Colonic mucosa (tissue), 4 donors: ENCODE results near the gene FAM227B. TPM values are rescaled to one million over a fixed set of nuclear protein-coding genes. Genes with fewer than 3 reads are reported as not detected.

Source experiments
- DNase-seq: peaks from one replicate; pipeline ENCODE4 v3.0.0-alpha.2; 2020
- H3K27ac ChIP-seq: fragments of 200-600 bp; one replicate; pipeline ENCODE4 v1.8.0; 2021
- H3K27me3 ChIP-seq: fragments of 200-600 bp; one replicate; pipeline ENCODE4 v1.8.0; 2021
- H3K36me3 ChIP-seq: fragments of 200-600 bp; one replicate; pipeline ENCODE4 v1.8.0; 2021
- H3K4me1 ChIP-seq: fragments of 200-600 bp; one replicate; pipeline ENCODE4 v1.8.0; 2021; ENCODE audit warnings: mild to moderate bottlenecking
- H3K4me3 ChIP-seq: fragments of 200-600 bp; one replicate; pipeline ENCODE4 v1.8.0; 2021
- H3K9ac ChIP-seq, 2 donors: one replicate each; pipeline ENCODE4 v1.7.0; 2013; ENCODE audit warnings: control low read depth in 2 of 2, low read depth in 2 of 2, low read length in 2 of 2
- H3K9me3 ChIP-seq: fragments of 200-600 bp; one replicate; pipeline ENCODE4 v1.8.0; 2021
- intact Hi-C: fragments of 100-400 bp; cut with DNase I; formaldehyde crosslinking; loops from one replicate; pipeline ENCODE4 v1.14.1; 2022
- total RNA-seq, 2 donors: library from RNA; stranded (reverse); fragmentation: NEBNext Ultra II Directional in 1 of 2; extraction: Animal tissue kit (Norgen Biotek cat#: 25700) in 1 of 2; gene quantifications; one replicate each; pipeline ENCODE4 v1.2.1, GENCODE V29; 2021
- TF ChIP-seq, protein P1 (sequence below): fragments of 200-600 bp; IDR thresholded peaks from one replicate; pipeline ENCODE4 v1.8.0; 2022; ENCODE audit warnings: antibody characterized with exemption, mild to moderate bottlenecking
- donor health status: healthy.
- donor health status: DM: no; HTN: no; CAD: no.
- donor health status: DM: no; HTN: no; CAD: no.

The FAM227B gene
- total RNA-seq, 2 donors from 2014 or later = 1.0 to 2.3 TPM

DNA sequence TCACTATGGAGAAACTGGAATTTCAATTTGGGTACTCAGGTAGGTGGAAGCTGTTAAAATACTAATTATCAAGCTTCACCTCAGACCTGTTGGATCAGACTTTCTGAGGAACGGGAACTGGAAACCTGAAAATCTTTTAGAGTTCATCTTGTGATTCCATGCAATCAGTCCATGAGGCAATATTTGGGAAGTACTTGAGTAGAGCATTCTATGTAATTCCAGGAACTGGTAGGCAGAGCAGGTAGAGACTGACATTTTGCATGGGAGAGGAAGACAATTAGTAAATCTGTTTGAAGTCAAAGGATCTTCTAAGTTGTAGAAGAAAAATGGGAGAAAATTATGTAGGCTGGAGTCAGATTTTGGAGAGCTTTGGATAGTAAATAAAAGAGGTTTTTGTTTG lies 154.5 kb downstream of the FAM227B start:
- Histone ChIP-seq H3K36me3 (no peaks in the 10 kb centered on the region), H3K4me3 (no peak overlapping the region), H3K27ac (no peak overlapping the region), H3K4me1 (no peaks in the 10 kb centered on the region), H3K9ac (no peak overlapping the region), H3K9me3 (no peaks in the 10 kb centered on the region), H3K27me3 (no peaks in the 10 kb centered on the region)
- intact Hi-C loops = no loop called here
- TF ChIP-seq, protein P1, sequence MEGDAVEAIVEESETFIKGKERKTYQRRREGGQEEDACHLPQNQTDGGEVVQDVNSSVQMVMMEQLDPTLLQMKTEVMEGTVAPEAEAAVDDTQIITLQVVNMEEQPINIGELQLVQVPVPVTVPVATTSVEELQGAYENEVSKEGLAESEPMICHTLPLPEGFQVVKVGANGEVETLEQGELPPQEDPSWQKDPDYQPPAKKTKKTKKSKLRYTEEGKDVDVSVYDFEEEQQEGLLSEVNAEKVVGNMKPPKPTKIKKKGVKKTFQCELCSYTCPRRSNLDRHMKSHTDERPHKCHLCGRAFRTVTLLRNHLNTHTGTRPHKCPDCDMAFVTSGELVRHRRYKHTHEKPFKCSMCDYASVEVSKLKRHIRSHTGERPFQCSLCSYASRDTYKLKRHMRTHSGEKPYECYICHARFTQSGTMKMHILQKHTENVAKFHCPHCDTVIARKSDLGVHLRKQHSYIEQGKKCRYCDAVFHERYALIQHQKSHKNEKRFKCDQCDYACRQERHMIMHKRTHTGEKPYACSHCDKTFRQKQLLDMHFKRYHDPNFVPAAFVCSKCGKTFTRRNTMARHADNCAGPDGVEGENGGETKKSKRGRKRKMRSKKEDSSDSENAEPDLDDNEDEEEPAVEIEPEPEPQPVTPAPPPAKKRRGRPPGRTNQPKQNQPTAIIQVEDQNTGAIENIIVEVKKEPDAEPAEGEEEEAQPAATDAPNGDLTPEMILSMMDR = no peak
- no peak for DNase-seq

DNA sequence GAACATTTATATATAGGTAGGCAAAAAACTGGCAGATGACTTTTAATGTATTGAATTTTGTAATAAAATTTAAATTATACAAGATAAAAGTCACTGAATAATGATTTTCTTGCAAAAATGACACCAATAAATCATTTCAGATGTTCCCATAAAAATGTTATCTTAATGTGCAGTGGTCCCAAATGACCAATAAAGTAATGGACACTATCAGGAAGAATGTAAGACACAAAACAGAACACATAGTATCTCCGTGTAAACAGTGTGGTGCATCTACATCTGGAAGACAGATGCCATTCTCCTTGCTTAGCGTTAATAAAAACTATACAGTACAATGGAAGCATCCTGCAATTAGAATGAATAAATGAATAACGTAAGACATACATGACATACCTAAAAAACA lies 156.1 kb downstream of the FAM227B start:
- Histone ChIP-seq H3K9me3 (no peaks in the 10 kb centered on the region), H3K27ac (no peak overlapping the region), H3K4me1 (no peaks in the 10 kb centered on the region), H3K36me3 (no peaks in the 10 kb centered on the region), H3K9ac (no peak overlapping the region), H3K27me3 (no peaks in the 10 kb centered on the region), H3K4me3 (no peak overlapping the region)
- DNase-seq = no peak
- intact Hi-C loops = no loop called here
- TF ChIP-seq, protein P1 = no peak

DNA sequence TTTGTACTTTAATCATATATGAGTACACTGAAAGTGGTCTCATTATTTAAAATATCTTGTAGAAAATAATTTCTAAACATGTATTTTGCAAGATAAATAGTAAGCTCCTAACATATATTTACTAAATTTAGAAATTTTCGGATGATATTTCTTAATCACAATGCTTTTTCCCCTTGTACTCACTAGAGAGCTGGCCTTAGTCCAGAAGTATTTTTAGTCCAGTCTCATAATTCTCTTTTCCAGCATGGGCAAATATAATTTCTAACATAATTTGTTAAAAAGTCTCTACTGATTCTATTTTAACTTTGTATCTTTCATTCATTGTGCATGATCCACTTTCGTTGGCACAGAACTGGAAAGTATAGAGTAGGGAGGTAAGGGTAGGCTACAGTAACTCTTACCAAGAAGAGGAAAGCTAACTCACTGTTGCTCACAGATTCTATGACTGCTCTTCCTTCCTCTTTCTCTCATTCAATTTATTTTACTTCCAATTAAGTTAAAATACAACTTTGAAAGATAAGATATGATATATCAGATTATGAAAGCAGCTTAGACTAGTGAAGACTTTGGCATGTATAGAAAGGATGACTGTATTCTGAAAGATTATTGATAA lies 158.3 kb downstream of the FAM227B start:
- Histone ChIP-seq H3K27me3 (no peaks in the 10 kb centered on the region), H3K9ac (no peak overlapping the region), H3K4me3 (no peak overlapping the region), H3K36me3 (no peaks in the 10 kb centered on the region), H3K9me3 (no peaks in the 10 kb centered on the region), H3K27ac (no peak overlapping the region), H3K4me1 (no peaks in the 10 kb centered on the region)
- TF ChIP-seq, protein P1 = no peak
- no peak for DNase-seq
- intact Hi-C loops = no loop called here

DNA sequence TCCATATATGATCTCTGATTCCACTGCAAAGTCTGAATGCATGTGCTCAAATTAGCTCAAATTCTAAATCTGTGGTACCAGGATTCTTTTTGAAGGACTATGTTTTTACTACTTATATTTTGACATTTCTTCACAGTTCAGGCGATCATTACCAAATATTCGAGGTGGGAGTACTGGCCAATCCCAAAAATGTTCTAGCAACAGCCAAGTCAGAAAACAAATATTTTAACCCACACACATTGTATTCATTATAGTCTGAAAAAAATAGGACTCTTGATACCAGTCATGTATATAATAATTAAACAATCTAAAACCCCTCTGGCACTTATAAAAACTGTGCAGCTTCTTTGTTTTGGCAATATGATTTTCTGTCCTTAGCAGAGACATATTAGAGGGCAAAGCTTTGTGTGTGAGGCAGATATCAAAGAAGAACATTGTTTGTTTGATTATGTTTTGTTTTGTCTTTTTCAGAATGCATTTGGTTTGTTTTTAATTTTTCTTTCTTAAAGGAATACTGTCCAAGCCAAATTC lies 160.1 kb downstream of the FAM227B start:
- Histone ChIP-seq H3K9me3 (no peaks in the 10 kb centered on the region), H3K36me3 (no peaks in the 10 kb centered on the region), H3K4me3 (no peak overlapping the region), H3K27me3 (no peaks in the 10 kb centered on the region), H3K27ac (no peak overlapping the region), H3K4me1 (no peaks in the 10 kb centered on the region), H3K9ac (no peak overlapping the region)
- DNase-seq = no peak
- TF ChIP-seq, protein P1 = no peak
- intact Hi-C loops = no loop called here

DNA sequence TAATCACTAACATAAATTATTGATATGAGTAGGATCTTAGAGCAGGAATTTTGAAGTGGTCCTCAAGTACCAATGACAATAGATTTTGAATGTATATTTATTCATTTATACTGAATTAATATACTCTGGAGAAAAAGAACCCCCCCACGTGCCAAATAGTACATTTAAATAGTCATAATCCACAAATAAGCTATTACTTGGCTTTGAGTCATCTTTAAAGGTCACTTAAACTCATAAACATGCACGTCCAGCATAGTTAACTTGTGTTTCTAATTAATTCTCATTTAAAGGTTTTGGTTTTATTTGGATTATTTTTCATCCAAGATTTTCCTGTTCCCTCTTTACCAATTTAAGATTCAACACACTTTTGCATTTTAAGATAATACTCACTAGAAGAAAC lies 162.5 kb downstream of the FAM227B start:
- no peak overlapping the region for H3K9ac ChIP-seq
- H3K4me3 ChIP-seq = no peak overlapping the region
- DNase-seq = no peak
- intact Hi-C loops = no loop called here
- TF ChIP-seq, protein P1 = no peak
- H3K27ac ChIP-seq = no peak overlapping the region
- H3K36me3 ChIP-seq = no peaks in the 10 kb centered on the region
- no peaks in the 10 kb centered on the region for H3K9me3 ChIP-seq
- no peaks in the 10 kb centered on the region for H3K27me3 ChIP-seq
- H3K4me1 ChIP-seq = no peaks in the 10 kb centered on the region
